AG04450 (cell line): ENCODE measurements around the gene WWOX. TPM values are rescaled to one million over a fixed set of nuclear protein-coding genes. Genes with fewer than 3 reads are reported as not detected.

Experiments used
- CTCF ChIA-PET: fragments of 300-600, 350-600 bp; formaldehyde crosslinking; extraction: SDS; loops from one replicate; lab custom pipeline; 2022; ENCODE audit warnings: antibody characterized with exemption, inconsistent platforms; lab: Charles Lee
- POLR2A ChIA-PET: fragments of 350-600 bp; formaldehyde crosslinking; extraction: SDS; loops from one replicate; lab custom pipeline; 2021; ENCODE audit warnings: antibody characterized with exemption, inconsistent platforms; lab: Yijun Ruan, JAX
- DNase-seq: peaks from one replicate; pipeline ENCODE4 v3.0.0-alpha.2; 2011; ENCODE audit warnings: low read depth, low spot score
- H3K27ac ChIP-seq: one replicate; pipeline ENCODE4 v1.5.1; 2012; ENCODE audit warnings: low read depth, low read length, control low read depth
- H3K27me3 ChIP-seq: one replicate; pipeline ENCODE4 v1.6.0; 2012; ENCODE audit warnings: low read length; ENCODE audit not compliant: control insufficient read depth, insufficient read depth
- H3K4me3 ChIP-seq: 2 replicates; pipeline ENCODE4 v1.5.1; 2011; ENCODE audit warnings: mild to moderate bottlenecking, low read depth, low read length, control low read depth
- H3K9me3 ChIP-seq: 2 replicates; pipeline ENCODE4 v1.5.1; 2012; ENCODE audit warnings: low read length; ENCODE audit not compliant: control insufficient read depth, insufficient read depth
- polyA plus RNA-seq: library from polyadenylated mRNA; depleted of rRNA; stranded (reverse); fragments of >200 nt; gene quantifications from 2 replicates; pipeline ENCODE4 v1.2.3, GENCODE V29; 2011
- TF ChIP-seq, protein P1 (sequence below): IDR thresholded peaks from 2 replicates; pipeline ENCODE4 v1.5.1; 2011; ENCODE audit warnings: low read depth, low read length, control low read depth, inconsistent platforms

The WWOX gene
- polyA plus RNA-seq, 1 experiment, result 2.1 TPM

- POLR2A ChIA-PET, result no interaction called here
- CTCF ChIA-PET, result no interaction called here
- Histone ChIP-seq H3K9me3 (no peaks in the 10 kb centered on the region; the same call in 1 of the 2 replicates), H3K4me3 (no peak overlapping the region), H3K27me3 (peaks cover 4% of the 10 kb centered on the region), H3K27ac (no peak overlapping the region)
- TF ChIP-seq, protein P1, sequence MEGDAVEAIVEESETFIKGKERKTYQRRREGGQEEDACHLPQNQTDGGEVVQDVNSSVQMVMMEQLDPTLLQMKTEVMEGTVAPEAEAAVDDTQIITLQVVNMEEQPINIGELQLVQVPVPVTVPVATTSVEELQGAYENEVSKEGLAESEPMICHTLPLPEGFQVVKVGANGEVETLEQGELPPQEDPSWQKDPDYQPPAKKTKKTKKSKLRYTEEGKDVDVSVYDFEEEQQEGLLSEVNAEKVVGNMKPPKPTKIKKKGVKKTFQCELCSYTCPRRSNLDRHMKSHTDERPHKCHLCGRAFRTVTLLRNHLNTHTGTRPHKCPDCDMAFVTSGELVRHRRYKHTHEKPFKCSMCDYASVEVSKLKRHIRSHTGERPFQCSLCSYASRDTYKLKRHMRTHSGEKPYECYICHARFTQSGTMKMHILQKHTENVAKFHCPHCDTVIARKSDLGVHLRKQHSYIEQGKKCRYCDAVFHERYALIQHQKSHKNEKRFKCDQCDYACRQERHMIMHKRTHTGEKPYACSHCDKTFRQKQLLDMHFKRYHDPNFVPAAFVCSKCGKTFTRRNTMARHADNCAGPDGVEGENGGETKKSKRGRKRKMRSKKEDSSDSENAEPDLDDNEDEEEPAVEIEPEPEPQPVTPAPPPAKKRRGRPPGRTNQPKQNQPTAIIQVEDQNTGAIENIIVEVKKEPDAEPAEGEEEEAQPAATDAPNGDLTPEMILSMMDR, result no peak
- DNase-seq, result no peak
These were observed 3.1 kb upstream of the WWOX start for GRCh38 chr16:78096386-78096785.

- POLR2A ChIA-PET, result no interaction called here
These were observed 1.9 kb upstream of the WWOX start for GRCh38 chr16:78097548-78097947.

DNA sequence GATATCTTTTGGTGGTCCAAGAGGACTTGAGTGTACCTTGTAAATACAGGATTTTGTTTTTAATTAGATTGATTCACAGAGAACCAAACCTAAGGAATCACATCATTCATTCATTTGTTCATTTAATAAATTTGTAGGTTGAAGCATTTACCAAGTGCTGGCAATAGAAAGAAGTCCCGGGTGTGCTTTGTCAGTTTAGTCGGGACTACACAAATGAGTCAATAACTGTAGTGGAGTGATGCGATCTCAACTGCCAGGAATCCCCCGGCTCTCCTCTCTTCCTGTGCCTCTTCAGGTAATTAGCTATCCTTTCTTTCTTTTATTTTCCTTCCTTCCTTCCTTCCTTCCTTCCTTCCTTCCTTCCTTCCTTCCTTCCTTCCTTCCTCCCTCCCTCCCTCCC, 1.4 kb upstream of the WWOX start:
- POLR2A ChIA-PET, result no interaction called here
- Histone ChIP-seq H3K27ac (no peak overlapping the region), H3K4me3 (no peak overlapping the region), H3K27me3 (no peaks in the 10 kb centered on the region), H3K9me3 (no peaks in the 10 kb centered on the region; the same call in 1 of the 2 replicates)
- CTCF ChIA-PET, result interaction anchor here (1.3 kb wide), 1 partner anchor 422 kb away, joined by 6 read pairs; no protein-coding TSS in a partner anchor
- no peak for DNase-seq
- TF ChIP-seq, protein P1, result no peak

More at GRCh38 chr16:78097548-78097947, 1.9 kb upstream of the WWOX start:
- CTCF ChIA-PET, result interaction anchor here (0.5 to 1.3 kb wide), 2 partner anchors 25 to 421 kb away, joined by 3 to 6 read pairs; no protein-coding TSS in a partner anchor
- Histone ChIP-seq H3K27me3 (peaks cover 4% of the 10 kb centered on the region), H3K27ac (no peak overlapping the region), H3K4me3 (no peak overlapping the region), H3K9me3 (no peaks in the 10 kb centered on the region; the same call in 1 of the 2 replicates)
- DNase-seq, result no peak
- TF ChIP-seq, protein P1, result no peak

DNA sequence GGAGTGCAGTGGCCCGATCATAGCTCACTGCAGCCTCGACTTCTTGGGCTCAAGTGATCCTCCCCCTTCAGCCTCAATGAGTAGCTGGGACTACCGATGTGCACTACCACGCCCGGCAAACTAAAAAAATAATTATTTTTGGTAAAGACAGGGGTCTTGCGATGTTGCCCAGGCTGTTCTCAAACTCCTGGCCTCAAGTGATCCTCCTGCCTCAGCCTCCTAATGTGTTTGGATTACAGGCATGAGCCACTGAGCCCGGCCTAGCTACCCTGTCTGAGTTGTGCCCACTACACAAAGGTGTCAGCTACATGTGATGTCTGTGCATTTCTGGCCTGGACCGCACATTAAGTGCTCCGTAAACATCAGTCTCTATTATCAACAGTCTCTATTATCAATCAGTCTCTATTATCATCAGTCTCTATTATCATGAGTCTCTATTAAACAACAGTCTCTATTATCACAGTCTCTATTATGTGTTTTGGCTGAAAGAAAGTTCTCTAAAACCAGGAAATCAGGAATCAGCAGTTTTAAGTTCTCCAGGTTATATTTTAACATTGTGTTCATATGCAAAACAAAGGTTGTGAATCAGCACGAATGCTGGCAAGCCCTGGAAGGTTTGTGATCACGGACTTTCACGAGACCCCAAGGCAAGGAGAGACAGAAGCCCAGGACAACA, 721 bp upstream of the WWOX start:
- CTCF ChIA-PET, result interaction anchor here (0.5 to 2.3 kb wide), 16 partner anchors 7 to 862 kb away, joined by 3 to 26 read pairs (median 4); no protein-coding TSS in a partner anchor
- peak overlapping the region; percentile 98 for H3K4me3 ChIP-seq
- POLR2A ChIA-PET, result no interaction called here

More for the DNA sequence above, 721 bp upstream of the WWOX start:
- TF ChIP-seq, protein P1, result no peak
- Histone ChIP-seq H3K27me3 (no peaks in the 10 kb centered on the region), H3K9me3 (no peaks in the 10 kb centered on the region; the same call in 1 of the 2 replicates), H3K27ac (peak overlapping the region; percentile 70)
- no peak for DNase-seq
